B cell (primary cell): ENCODE results near the gene AKAP6. TPM values are rescaled to one million over a fixed set of nuclear protein-coding genes. Genes with fewer than 3 reads are reported as not detected.

Experiments used
- ATAC-seq: fragments of 200-7000 bp; cut with Tn5 transposase; one replicate; pipeline ENCODE4 v1.10.0; 2021; ENCODE audit warnings: low read depth, mild to moderate bottlenecking, moderate number of reproducible peaks, moderate library complexity
- CTCF ChIA-PET: fragments of 350-600 bp; sonication (Branson Sonifier 250); formaldehyde crosslinking; loops from one replicate; lab custom pipeline; 2021; ENCODE audit warnings: antibody characterized with exemption, inconsistent platforms; lab: Charles Lee
- POLR2A ChIA-PET: fragments of 350-600 bp; sonication (Branson Sonifier 250); formaldehyde crosslinking; loops from one replicate; lab custom pipeline; 2021; ENCODE audit warnings: antibody characterized with exemption; lab: Charles Lee
- DNase-seq: peaks from one replicate; pipeline ENCODE4 v3.0.0; 2013
- H2AFZ ChIP-seq: 2 replicates; pipeline ENCODE4 v1.6.1; 2012; ENCODE audit warnings: mild to moderate bottlenecking, low read depth, low read length; ENCODE audit not compliant: insufficient read depth, poor library complexity, severe bottlenecking
- H3K27ac ChIP-seq, 2 donors: 1 replicate in 1 of 2; 2 replicates in 1 of 2; pipeline ENCODE4 v1.5.1; 2012 to 2013; ENCODE audit warnings: low read length in 2 of 2, mild to moderate bottlenecking in 2 of 2, moderate library complexity in 1 of 2
- H3K27me3 ChIP-seq, 4 experiments: fragments of 200-600 bp in 1 of 4; sonication (generic) in 1 of 4; replicated peaks in 1 of 4; 1 replicate in 2 of 4; 2 replicates in 2 of 4; pipeline versions ENCODE4 v1.6.1 to v1.7.0; 2013 to 2016; ENCODE audit warnings: low read length in 3 of 4, mild to moderate bottlenecking in 2 of 4, mixed read lengths in 1 of 4, moderate library complexity in 1 of 4; ENCODE audit not compliant: insufficient read depth in 4 of 4, control insufficient read depth in 3 of 4; ENCODE audit errors: control extremely low read depth in 1 of 4
- H3K36me3 ChIP-seq, 2 experiments: replicated peaks in 1 of 2; 1 replicate in 1 of 2; 2 replicates in 1 of 2; pipeline versions ENCODE4 v1.6.1 to v1.7.1; 2013; ENCODE audit warnings: low read length in 1 of 2; ENCODE audit not compliant: insufficient read depth in 2 of 2, control insufficient read depth in 1 of 2; ENCODE audit errors: control extremely low read depth in 1 of 2, extremely low read depth in 1 of 2
- H3K4me1 ChIP-seq, 2 donors: fragments of 200-600 bp in 1 of 2; sonication (generic) in 1 of 2; 1 replicate in 1 of 2; 2 replicates in 1 of 2; pipeline versions ENCODE4 v1.5.1 to v1.6.1; 2013 to 2017; ENCODE audit warnings: low read length in 2 of 2; ENCODE audit not compliant: control insufficient read depth in 2 of 2, insufficient read depth in 2 of 2
- H3K4me2 ChIP-seq: replicated peaks from 2 replicates; pipeline ENCODE3; 2012; ENCODE audit warnings: mild to moderate bottlenecking, low read depth, low read length; ENCODE audit not compliant: poor library complexity, severe bottlenecking
- H3K4me3 ChIP-seq, 5 experiments: fragments of 200-600 bp in 1 of 5; sonication (generic) in 1 of 5; 1 replicate in 3 of 5; 2 replicates in 2 of 5; pipeline versions ENCODE4 v1.5.1 to v1.7.0; 2011 to 2016; ENCODE audit warnings: low read length in 4 of 5, mild to moderate bottlenecking in 4 of 5, low read depth in 2 of 5, control low read depth in 1 of 5, moderate library complexity in 1 of 5; ENCODE audit not compliant: insufficient read depth in 1 of 5; ENCODE audit errors: control extremely low read depth in 1 of 5, extremely low read depth in 1 of 5
- H3K79me2 ChIP-seq: fragments of 200-600 bp; sonication (generic); one replicate; pipeline ENCODE4 v1.6.0; 2016; ENCODE audit warnings: low read length; ENCODE audit not compliant: control insufficient read depth, insufficient read depth
- H3K9ac ChIP-seq: fragments of 200-600 bp; sonication (generic); 2 replicates; pipeline ENCODE4 v1.6.1; 2017; ENCODE audit warnings: mild to moderate bottlenecking, low read length, moderate library complexity
- H3K9me3 ChIP-seq, 3 donors: one replicate each; pipeline versions ENCODE4 v1.6.1 to v1.7.1; 2013; ENCODE audit warnings: low read length in 2 of 3; ENCODE audit not compliant: control insufficient read depth in 2 of 3, insufficient read depth in 1 of 3; ENCODE audit errors: control extremely low read depth in 1 of 3
- H4K20me1 ChIP-seq: 2 replicates; pipeline ENCODE4 v1.6.0; 2012; ENCODE audit warnings: mild to moderate bottlenecking, low read length; ENCODE audit not compliant: insufficient read depth, control insufficient read depth, poor library complexity, severe bottlenecking
- H3K27ac Mint-ChIP-seq: one replicate; pipeline ENCODE4 v1.8.0; 2021; ENCODE audit warnings: mixed read lengths
- H3K27me3 Mint-ChIP-seq: one replicate; pipeline ENCODE4 v1.8.0; 2021; ENCODE audit warnings: mixed read lengths
- H3K4me1 Mint-ChIP-seq: one replicate; pipeline ENCODE4 v1.8.0; 2021; ENCODE audit warnings: mixed read lengths
- H3K4me3 Mint-ChIP-seq: one replicate; pipeline ENCODE4 v1.8.0; 2021; ENCODE audit warnings: mixed read lengths
- H3K9me3 Mint-ChIP-seq: one replicate; pipeline ENCODE4 v1.8.0; 2022; ENCODE audit warnings: mixed read lengths; ENCODE audit not compliant: insufficient read depth
- CTCF ChIP-seq: fragments of 200-600 bp; IDR thresholded peaks from one replicate; pipeline ENCODE4 v1.8.0; 2022; ENCODE audit warnings: antibody characterized with exemption, mild to moderate bottlenecking
- EZH2 ChIP-seq: IDR thresholded peaks from 2 replicates; pipeline ENCODE4 v1.6.1; 2012; ENCODE audit warnings: borderline replicate concordance, low read depth, mild to moderate bottlenecking, moderate library complexity, low read length; ENCODE audit not compliant: insufficient read depth, poor library complexity, severe bottlenecking
- WGBS: methylation state at CpG from one replicate; pipeline ENCODE4 v1.1.5; 2013; ENCODE audit warnings: missing lambda C conversion rate; ENCODE audit not compliant: insufficient coverage; 5-methylcytosine and 5-hydroxymethylcytosine counted together
- intact Hi-C: fragments of 100-400 bp; cut with micrococcal nuclease; formaldehyde crosslinking; loops from one replicate; pipeline ENCODE4 v1.10.0; 2022
- polyA plus RNA-seq: library from polyadenylated mRNA; depleted of rRNA; stranded (reverse); fragments of >200 nt; gene quantifications from 2 replicates; pipeline ENCODE4 v1.2.3, GENCODE V29; 2012
- total RNA-seq, 2 donors: library from RNA; stranded (reverse); fragments of 120-200 nt in 1 of 2; gene quantifications; 1 replicate in 1 of 2; 2 replicates in 1 of 2; pipeline versions ENCODE4 v1.2.3 to v1.2.4, GENCODE V29; 2013 to 2022

AKAP6 gene
- total and polyA plus RNA-seq, 2 donors (not counting 1 experiment from before 2014, with no cell fraction given): 1.4 to 2.8 TPM

- POLR2A ChIA-PET: no interaction called here
- Mint-ChIP-seq H3K27me3 (peaks cover 18% of the 10 kb centered on the region), H3K4me3 (no peak overlapping the region), H3K4me1 (no peaks in the 10 kb centered on the region), H3K9me3 (no peaks in the 10 kb centered on the region), H3K27ac (no peak overlapping the region)
- intact Hi-C loops: no loop called here
- H3K27ac ChIP-seq: no peak overlapping the region
- no peaks in the 10 kb centered on the region for H4K20me1 ChIP-seq
- no peaks in the 10 kb centered on the region for H3K4me1 ChIP-seq
- H3K36me3 ChIP-seq: no peaks in the 10 kb centered on the region
- peaks cover 0 to 5% (median 1%) of the 10 kb centered on the region in 3 donors for H3K9me3 ChIP-seq
- TF ChIP-seq EZH2 (no peak), CTCF (no peak)
- DNase-seq (no peak), ATAC-seq (no peak)
- no peak overlapping the region for H3K9ac ChIP-seq
- no peak overlapping the region for H2AFZ ChIP-seq
- H3K79me2 ChIP-seq: no peaks in the 10 kb centered on the region
- H3K27me3 ChIP-seq: no peaks in the 10 kb centered on the region
- CTCF ChIA-PET: no interaction called here
- no peak overlapping the region for H3K4me3 ChIP-seq
- no peak overlapping the region for H3K4me2 ChIP-seq
Measured at GRCh38 chr14:32514681-32515080, 185.6 kb downstream of the AKAP6 start.

- no peaks in the 10 kb centered on the region for H3K27me3 ChIP-seq
- Mint-ChIP-seq H3K4me3 (no peak overlapping the region), H3K4me1 (no peaks in the 10 kb centered on the region), H3K9me3 (no peaks in the 10 kb centered on the region), H3K27ac (no peak overlapping the region), H3K27me3 (no peaks in the 10 kb centered on the region)
- H3K4me1 ChIP-seq: no peaks in the 10 kb centered on the region
- ChIA-PET CTCF (interaction anchor here (0.9 kb wide), 1 partner anchor 13 kb away, joined by 3 read pairs; no protein-coding TSS in a partner anchor), POLR2A (no interaction called here)
- intact Hi-C loops: no loop called here
- DNase-seq (no peak), ATAC-seq (no peak)
- peaks cover 0 to 3% (median 0%) of the 10 kb centered on the region in 3 donors for H3K9me3 ChIP-seq
- TF ChIP-seq EZH2: no peak
- TF ChIP-seq CTCF: no peak
- H2AFZ ChIP-seq: no peak overlapping the region
- H3K4me2 ChIP-seq: no peak overlapping the region
- H3K36me3 ChIP-seq: no peaks in the 10 kb centered on the region
- WGBS: 95% methylated on average over 2 of the region's 3 CpGs
- H4K20me1 ChIP-seq: no peaks in the 10 kb centered on the region
- H3K27ac ChIP-seq: no peak overlapping the region
- no peak overlapping the region for H3K4me3 ChIP-seq
- H3K9ac ChIP-seq: no peak overlapping the region
- no peaks in the 10 kb centered on the region for H3K79me2 ChIP-seq
Measured at GRCh38 chr14:32524609-32525375, 195.7 kb downstream of the AKAP6 start.
